GM12873 (cell line): Measurements from ENCODE around the gene INKA2.

Source experiments
- CTCF ChIP-seq: IDR thresholded peaks from 2 replicates; pipeline ENCODE4 v1.5.1; 2012; ENCODE audit warnings: low read depth, mild to moderate bottlenecking, moderate library complexity, low read length, control low read depth; ENCODE audit not compliant: insufficient read depth; ENCODE audit errors: missing control alignments

Gene INKA2

GRCh38 chr1:111735321-111735720 lies 3.9 kb downstream of the INKA2 start:
- TF ChIP-seq CTCF: no peak

GRCh38 chr1:111734856-111735255 lies 4.3 kb downstream of the INKA2 start:
- TF ChIP-seq CTCF: no peak

- no peak for TF ChIP-seq CTCF
Measured at GRCh38 chr1:111734426-111734825, 4.8 kb downstream of the INKA2 start.

GRCh38 chr1:111733992-111734341 lies 5.2 kb downstream of the INKA2 start:
- TF ChIP-seq CTCF: no peak

GRCh38 chr1:111733183-111733991 lies 5.8 kb downstream of the INKA2 start:
- no peak for TF ChIP-seq CTCF

- TF ChIP-seq CTCF: no peak
Measured at GRCh38 chr1:111732718-111733117, 6.5 kb downstream of the INKA2 start.

- no peak for TF ChIP-seq CTCF
Measured at GRCh38 chr1:111731956-111732355, 7.2 kb downstream of the INKA2 start.
